AG09319 (cell line): ENCODE data around the gene FYN.

Experiments used
- DNase-seq: peaks from one replicate; pipeline ENCODE4 v3.0.0-alpha.2; 2010; ENCODE audit warnings: low read depth; ENCODE audit errors: extremely low read depth
- CTCF ChIP-seq: IDR thresholded peaks from 2 replicates; pipeline ENCODE4 v1.5.1; 2011; ENCODE audit warnings: low read depth, mild to moderate bottlenecking, inconsistent platforms, low read length, moderate library complexity

The FYN gene

GRCh38 chr6:111800259-111800765 lies 72.9 kb downstream of the FYN start:
- no peak for DNase-seq
- no peak for TF ChIP-seq CTCF

- peak; percentile 11 for TF ChIP-seq CTCF
- no peak for DNase-seq
Observed at GRCh38 chr6:111799576-111800258, 73.5 kb downstream of the FYN start.

- no peak for DNase-seq
- no peak for TF ChIP-seq CTCF
Observed at GRCh38 chr6:111798281-111798725, 74.9 kb downstream of the FYN start.

GRCh38 chr6:111796310-111796918 lies 76.8 kb downstream of the FYN start:
- TF ChIP-seq CTCF, result no peak
- DNase-seq, result no peak

- DNase-seq, result no peak
- TF ChIP-seq CTCF, result no peak
Observed at GRCh38 chr6:111795558-111795957, 77.7 kb downstream of the FYN start.

- no peak for DNase-seq
- no peak for TF ChIP-seq CTCF
Observed at GRCh38 chr6:111794727-111795452, 78.4 kb downstream of the FYN start.

GRCh38 chr6:111794300-111794699 lies 79.0 kb downstream of the FYN start:
- no peak for DNase-seq
- no peak for TF ChIP-seq CTCF
